DND-41 (cell line): ENCODE results near the gene PPOX.

Experiments
- ATAC-seq: fragments of 200-7000 bp; cut with Tn5 transposase; 3 replicates; pipeline ENCODE4 v1.9.1; 2021; ENCODE audit warnings: low read depth; ENCODE audit not compliant: insufficient read depth
- DNase-seq: peaks from one replicate; pipeline ENCODE4 v3.0.0-alpha.2; 2020
- H2AFZ ChIP-seq: 2 replicates; pipeline ENCODE4 v1.6.0; 2012; ENCODE audit warnings: low read depth, low read length
- H3K27ac ChIP-seq: 2 replicates; pipeline ENCODE4 v1.5.1; 2012; ENCODE audit warnings: low read length, inconsistent platforms
- H3K27me3 ChIP-seq: fragments of 200-600 bp; sonication (generic); 2 replicates; pipeline ENCODE4 v1.6.0; 2012; ENCODE audit warnings: low read length, mild to moderate bottlenecking, inconsistent platforms; ENCODE audit not compliant: insufficient read depth, poor library complexity
- H3K36me3 ChIP-seq: 2 replicates; pipeline ENCODE4 v1.5.1; 2012; ENCODE audit warnings: low read length, inconsistent platforms; ENCODE audit not compliant: insufficient read depth
- H3K4me1 ChIP-seq: 2 replicates; pipeline ENCODE4 v1.5.1; 2012; ENCODE audit warnings: mild to moderate bottlenecking, low read length; ENCODE audit not compliant: insufficient read depth
- H3K4me2 ChIP-seq: 2 replicates; pipeline ENCODE4 v1.6.0; 2012; ENCODE audit warnings: mild to moderate bottlenecking, moderate library complexity, low read length, inconsistent platforms; ENCODE audit not compliant: insufficient read depth
- H3K4me3 ChIP-seq, 2 experiments: fragments of 200-600 bp in 1 of 2; shearing (Covaris generic) in 1 of 2; 2 replicates each; pipeline ENCODE4 v1.5.1; 2012 to 2016; ENCODE audit warnings: inconsistent platforms in 2 of 2, low read length in 2 of 2, mild to moderate bottlenecking in 2 of 2, low read depth in 1 of 2, moderate library complexity in 1 of 2
- H3K79me2 ChIP-seq: 2 replicates; pipeline ENCODE4 v1.6.0; 2012; ENCODE audit warnings: low read length, inconsistent platforms; ENCODE audit not compliant: insufficient read depth
- H3K9ac ChIP-seq: 2 replicates; pipeline ENCODE4 v1.6.0; 2012; ENCODE audit warnings: low read depth, mild to moderate bottlenecking, inconsistent platforms, low read length, moderate library complexity
- H3K9me3 ChIP-seq: 2 replicates; pipeline ENCODE4 v1.5.1; 2012; ENCODE audit warnings: low read length, moderate library complexity, mild to moderate bottlenecking, inconsistent platforms; ENCODE audit not compliant: insufficient read depth, severe bottlenecking
- H4K20me1 ChIP-seq: 2 replicates; pipeline ENCODE4 v1.6.0; 2012; ENCODE audit warnings: low read length; ENCODE audit not compliant: insufficient read depth
- EZH2 ChIP-seq: IDR thresholded peaks from 3 replicates; pipeline ENCODE4 v1.6.1; 2012; ENCODE audit warnings: borderline replicate concordance, low read depth, mild to moderate bottlenecking, moderate library complexity, low read length, inconsistent platforms; ENCODE audit not compliant: severe bottlenecking
- TF ChIP-seq, protein P1 (sequence below): IDR thresholded peaks from 2 replicates; pipeline ENCODE4 v1.5.1; 2012; ENCODE audit warnings: borderline replicate concordance, low read length, moderate library complexity, mild to moderate bottlenecking; ENCODE audit not compliant: poor library complexity, severe bottlenecking; ENCODE audit errors: extremely low read depth

PPOX gene

GRCh38 chr1:161157867-161158266 is 8.4 kb upstream of the PPOX start:
- TF ChIP-seq, protein P1, sequence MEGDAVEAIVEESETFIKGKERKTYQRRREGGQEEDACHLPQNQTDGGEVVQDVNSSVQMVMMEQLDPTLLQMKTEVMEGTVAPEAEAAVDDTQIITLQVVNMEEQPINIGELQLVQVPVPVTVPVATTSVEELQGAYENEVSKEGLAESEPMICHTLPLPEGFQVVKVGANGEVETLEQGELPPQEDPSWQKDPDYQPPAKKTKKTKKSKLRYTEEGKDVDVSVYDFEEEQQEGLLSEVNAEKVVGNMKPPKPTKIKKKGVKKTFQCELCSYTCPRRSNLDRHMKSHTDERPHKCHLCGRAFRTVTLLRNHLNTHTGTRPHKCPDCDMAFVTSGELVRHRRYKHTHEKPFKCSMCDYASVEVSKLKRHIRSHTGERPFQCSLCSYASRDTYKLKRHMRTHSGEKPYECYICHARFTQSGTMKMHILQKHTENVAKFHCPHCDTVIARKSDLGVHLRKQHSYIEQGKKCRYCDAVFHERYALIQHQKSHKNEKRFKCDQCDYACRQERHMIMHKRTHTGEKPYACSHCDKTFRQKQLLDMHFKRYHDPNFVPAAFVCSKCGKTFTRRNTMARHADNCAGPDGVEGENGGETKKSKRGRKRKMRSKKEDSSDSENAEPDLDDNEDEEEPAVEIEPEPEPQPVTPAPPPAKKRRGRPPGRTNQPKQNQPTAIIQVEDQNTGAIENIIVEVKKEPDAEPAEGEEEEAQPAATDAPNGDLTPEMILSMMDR = peak; percentile 13
- no peak for TF ChIP-seq EZH2
- peaks cover 40% of the 10 kb centered on the region for H3K79me2 ChIP-seq
- H3K9ac ChIP-seq = no peak overlapping the region
- no peaks in the 10 kb centered on the region for H3K27me3 ChIP-seq
- H3K4me3 ChIP-seq = no peak overlapping the region
- no peaks in the 10 kb centered on the region for H4K20me1 ChIP-seq
- H3K4me2 ChIP-seq = no peak overlapping the region
- H3K4me1 ChIP-seq = peaks cover 63% of the 10 kb centered on the region
- H3K36me3 ChIP-seq = peaks cover 46% of the 10 kb centered on the region
- no peak overlapping the region for H3K27ac ChIP-seq
- no peak for ATAC-seq
- H3K9me3 ChIP-seq = no peaks in the 10 kb centered on the region
- no peak overlapping the region for H2AFZ ChIP-seq
- no peak for DNase-seq

GRCh38 chr1:161158316-161159010 is 7.8 kb upstream of the PPOX start:
- no peaks in the 10 kb centered on the region for H3K27me3 ChIP-seq
- peak overlapping the region in 1 of 2 experiments; percentile 79; a peak in 2 of 4 replicates for H3K4me3 ChIP-seq
- H3K27ac ChIP-seq = peak overlapping the region; percentile 79
- H3K4me2 ChIP-seq = peak overlapping the region; percentile 88
- no peaks in the 10 kb centered on the region for H3K9me3 ChIP-seq
- H3K36me3 ChIP-seq = peaks cover 52% of the 10 kb centered on the region
- peak overlapping the region; percentile 87 for H3K9ac ChIP-seq
- peaks cover 62% of the 10 kb centered on the region for H3K4me1 ChIP-seq
- TF ChIP-seq EZH2 = no peak
- TF ChIP-seq, protein P1 = no peak
- H4K20me1 ChIP-seq = no peaks in the 10 kb centered on the region
- peaks cover 40% of the 10 kb centered on the region for H3K79me2 ChIP-seq
- peak overlapping the region; percentile 95; the same call in 1 of the 2 replicates for H2AFZ ChIP-seq
- ATAC-seq = no peak
- no peak for DNase-seq

DNA sequence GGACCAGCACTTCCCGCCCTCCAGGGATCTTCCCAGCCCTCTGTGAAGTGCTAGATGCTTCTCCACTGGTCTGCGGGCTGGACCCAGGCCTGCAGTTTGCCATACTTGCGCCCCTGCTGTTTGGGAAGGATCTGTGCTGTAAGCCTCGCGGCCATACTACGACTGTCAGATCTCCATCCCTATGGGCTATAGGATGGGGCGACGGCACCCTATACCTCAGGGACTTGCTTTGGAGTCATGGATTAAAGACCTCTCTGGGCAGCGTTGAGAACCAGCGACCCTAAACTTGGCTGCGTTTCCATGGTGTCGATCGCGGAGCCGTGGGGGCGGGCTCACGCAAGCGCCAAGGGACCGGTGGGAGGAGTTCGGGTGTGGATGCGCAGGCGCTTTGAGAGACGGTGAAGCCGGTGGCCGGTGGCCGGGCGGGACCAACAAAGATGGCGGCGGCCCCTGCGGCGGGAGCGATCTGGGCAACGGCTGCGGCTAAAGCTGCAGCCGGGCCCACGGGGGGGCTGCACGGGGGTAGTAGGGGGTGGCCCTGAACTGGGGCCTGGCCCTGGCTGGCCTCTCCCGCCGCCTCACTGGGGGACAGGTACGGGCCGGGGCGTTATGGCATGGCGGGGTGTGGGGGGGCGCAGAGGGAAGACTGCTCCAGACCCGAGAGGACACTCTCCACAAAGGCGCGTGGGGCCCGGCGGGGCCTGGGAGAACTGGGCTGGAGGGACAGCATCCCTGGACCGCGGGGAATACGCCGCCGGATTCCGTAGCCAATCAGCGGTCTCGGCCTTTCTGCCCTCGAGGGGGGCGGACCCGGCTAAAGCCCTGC is 6.9 kb upstream of the PPOX start, which contains the start of gene USP21:
Gene USP21 (plus strand): TSS at position 414 of the 826 bp plus-strand sequence. CDS start 1,141 bp downstream, outside the sequence.
- Histone ChIP-seq H3K9ac (peak within 1 kb of the TSS; percentile 87), H4K20me1 (no peaks in the 10 kb centered on the region), H3K27me3 (no peaks in the 10 kb centered on the region), H3K4me1 (peaks cover 69% of the 10 kb centered on the region), H3K27ac (peak within 1 kb of the TSS; percentile 79), H2AFZ (peak within 1 kb of the TSS; percentile 95), H3K79me2 (peaks cover 35% of the 10 kb centered on the region), H3K4me2 (peak within 1 kb of the TSS; percentile 88), H3K9me3 (no peaks in the 10 kb centered on the region), H3K4me3 (peak within 1 kb of the TSS; percentile 60 to 79; a peak in 3 of 4 replicates), H3K36me3 (peaks cover 61% of the 10 kb centered on the region)
- TF ChIP-seq, protein P1 = no peak
- TF ChIP-seq EZH2 = no peak
- peak; percentile 95 for ATAC-seq
- peak; percentile 93 for DNase-seq
